GM12801 (cell line): Measurements from ENCODE around the gene DPF3.

Experiments used
- TF ChIP-seq, protein P1 (sequence below): IDR thresholded peaks from one replicate; pipeline ENCODE4 v1.5.1; 2011; ENCODE audit warnings: control low read depth; ENCODE audit not compliant: insufficient read length; ENCODE audit errors: extremely low read depth

Gene DPF3

GRCh38 chr14:72608391-72609204 lies 285.3 kb downstream of the DPF3 start:
- TF ChIP-seq, protein P1, sequence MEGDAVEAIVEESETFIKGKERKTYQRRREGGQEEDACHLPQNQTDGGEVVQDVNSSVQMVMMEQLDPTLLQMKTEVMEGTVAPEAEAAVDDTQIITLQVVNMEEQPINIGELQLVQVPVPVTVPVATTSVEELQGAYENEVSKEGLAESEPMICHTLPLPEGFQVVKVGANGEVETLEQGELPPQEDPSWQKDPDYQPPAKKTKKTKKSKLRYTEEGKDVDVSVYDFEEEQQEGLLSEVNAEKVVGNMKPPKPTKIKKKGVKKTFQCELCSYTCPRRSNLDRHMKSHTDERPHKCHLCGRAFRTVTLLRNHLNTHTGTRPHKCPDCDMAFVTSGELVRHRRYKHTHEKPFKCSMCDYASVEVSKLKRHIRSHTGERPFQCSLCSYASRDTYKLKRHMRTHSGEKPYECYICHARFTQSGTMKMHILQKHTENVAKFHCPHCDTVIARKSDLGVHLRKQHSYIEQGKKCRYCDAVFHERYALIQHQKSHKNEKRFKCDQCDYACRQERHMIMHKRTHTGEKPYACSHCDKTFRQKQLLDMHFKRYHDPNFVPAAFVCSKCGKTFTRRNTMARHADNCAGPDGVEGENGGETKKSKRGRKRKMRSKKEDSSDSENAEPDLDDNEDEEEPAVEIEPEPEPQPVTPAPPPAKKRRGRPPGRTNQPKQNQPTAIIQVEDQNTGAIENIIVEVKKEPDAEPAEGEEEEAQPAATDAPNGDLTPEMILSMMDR, result no peak

GRCh38 chr14:72607386-72608130 lies 286.3 kb downstream of the DPF3 start:
- TF ChIP-seq, protein P1, result no peak

DNA sequence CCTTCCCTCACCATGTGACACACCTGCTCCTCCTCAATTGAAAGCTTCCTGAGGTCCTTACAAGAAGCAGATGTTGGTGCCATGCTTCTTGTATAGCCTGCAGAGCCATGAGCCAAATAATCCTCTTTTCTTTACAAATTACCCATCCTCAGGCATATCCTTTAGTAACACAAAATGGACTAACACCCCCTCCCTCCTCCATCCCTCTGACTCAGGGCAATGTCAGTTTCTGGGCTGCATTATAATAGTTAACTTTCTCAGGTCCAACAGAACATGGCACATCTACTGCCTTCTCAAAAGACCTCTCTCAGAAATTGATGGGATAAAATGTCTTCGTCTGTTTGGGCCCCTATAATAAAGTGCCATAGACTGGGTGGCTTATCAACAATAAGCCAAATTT lies 287.0 kb downstream of the DPF3 start:
- TF ChIP-seq, protein P1, result no peak

DNA sequence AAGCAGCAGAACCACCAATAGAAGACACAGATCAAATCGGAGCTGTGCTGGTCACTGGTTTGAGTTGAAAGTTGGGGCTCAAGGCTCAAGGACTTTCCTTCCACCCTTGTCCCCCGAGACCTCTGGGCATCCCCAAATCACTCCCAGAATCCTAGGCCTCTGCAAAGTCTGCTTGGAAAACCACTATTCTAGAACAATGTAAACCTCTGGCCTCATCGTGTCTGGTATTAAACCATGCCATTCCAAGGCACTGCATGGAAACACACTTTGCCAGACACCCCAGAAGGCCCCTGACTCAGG lies 288.0 kb downstream of the DPF3 start:
- TF ChIP-seq, protein P1, result no peak

DNA sequence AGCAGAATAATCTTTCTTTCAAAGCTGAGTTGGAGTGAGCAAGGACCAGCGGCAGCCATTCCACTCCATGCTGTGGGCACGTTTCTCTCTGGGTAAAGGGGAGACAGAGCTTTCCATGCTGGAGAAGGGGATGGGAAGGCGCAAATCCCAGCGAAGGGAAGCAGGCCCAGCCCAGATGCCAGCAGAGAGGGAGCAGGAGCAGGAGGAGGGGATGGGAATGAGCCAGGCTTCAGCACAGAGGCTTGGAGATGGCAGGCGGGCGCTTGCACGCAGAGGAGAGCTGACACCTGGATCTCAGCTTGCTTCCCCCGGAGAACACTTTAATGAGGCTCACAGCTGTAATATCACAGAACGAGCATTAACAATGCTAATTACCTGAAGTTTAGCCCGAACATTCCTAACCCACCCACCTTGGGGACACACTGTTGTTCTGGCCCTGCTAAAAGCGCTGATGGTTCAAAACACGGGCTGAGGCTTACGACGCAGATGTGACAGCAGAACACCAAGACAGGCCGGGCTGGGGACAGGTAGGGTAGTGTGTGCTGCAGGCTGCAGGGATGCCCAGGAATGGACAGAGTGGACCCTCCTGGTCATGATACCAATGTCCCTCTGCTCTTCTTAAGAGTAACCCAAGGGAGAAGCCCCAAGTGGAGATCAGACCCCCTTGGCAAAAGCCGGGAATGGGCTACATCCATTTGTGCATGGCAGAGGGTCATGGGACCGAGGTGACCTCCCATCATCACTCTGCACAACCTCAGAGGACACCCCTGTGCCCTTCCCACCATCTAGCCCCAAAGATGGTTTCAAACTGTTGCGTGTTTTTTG lies 288.6 kb downstream of the DPF3 start:
- TF ChIP-seq, protein P1, result no peak

DNA sequence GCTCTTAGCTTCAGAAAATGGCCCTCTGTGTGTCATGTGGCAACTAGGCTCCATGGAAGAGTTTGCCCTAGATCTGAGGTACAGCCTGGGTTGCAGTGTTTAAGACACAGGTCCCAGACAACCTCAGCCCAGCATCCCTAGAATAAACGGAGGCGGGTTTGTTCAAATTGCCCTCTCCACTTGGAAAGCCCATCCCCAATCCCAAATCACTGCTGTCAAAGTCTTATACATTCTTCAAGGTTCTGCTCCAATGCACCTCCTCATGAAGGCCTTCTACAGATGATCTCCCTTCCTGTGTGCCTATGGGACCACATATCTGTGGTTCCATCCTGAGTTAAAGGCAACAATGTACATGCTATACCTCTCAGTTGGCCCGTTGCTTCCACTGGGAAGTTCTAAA lies 289.8 kb downstream of the DPF3 start:
- TF ChIP-seq, protein P1, result no peak

GRCh38 chr14:72603639-72604038 lies 290.3 kb downstream of the DPF3 start:
- TF ChIP-seq, protein P1, result no peak
